HEK293T (cell line): Measurements from ENCODE around the gene CYTH3.

Source experiments
- BHLHE40 ChIP-seq: fragments of 450-650 bp; IDR thresholded peaks from 2 replicates; pipeline ENCODE4 v1.6.1; 2016; ENCODE audit warnings: mild to moderate bottlenecking, moderate library complexity, borderline replicate concordance
- CTBP1 ChIP-seq: fragments of 450-650 bp; IDR thresholded peaks from 2 replicates; pipeline ENCODE4 v1.6.1; 2016; ENCODE audit warnings: borderline replicate concordance
- ELF4 ChIP-seq: fragments of 450-650 bp; IDR thresholded peaks from 2 replicates; pipeline ENCODE4 v1.6.1; 2017; ENCODE audit warnings: antibody characterized with exemption
- FOXM1 ChIP-seq: fragments of 450-650 bp; IDR thresholded peaks from 2 replicates; pipeline ENCODE4 v1.6.1; 2017; ENCODE audit warnings: mild to moderate bottlenecking, borderline replicate concordance
- HDGF ChIP-seq: fragments of 450-650 bp; IDR thresholded peaks from 2 replicates; pipeline ENCODE4 v1.6.1; 2017; ENCODE audit warnings: antibody characterized with exemption, borderline replicate concordance
- LEF1 ChIP-seq: fragments of 450-650 bp; IDR thresholded peaks from 2 replicates; pipeline ENCODE4 v1.6.1; 2017; ENCODE audit warnings: mild to moderate bottlenecking, borderline replicate concordance
- NFRKB ChIP-seq: fragments of 450-650 bp; IDR thresholded peaks from 2 replicates; pipeline ENCODE4 v1.6.1; 2016; ENCODE audit warnings: mild to moderate bottlenecking, moderate library complexity
- SP1 ChIP-seq: fragments of 450-650 bp; IDR thresholded peaks from 2 replicates; pipeline ENCODE4 v1.6.1; 2017
- TARDBP ChIP-seq: fragments of 450-650 bp; IDR thresholded peaks from 2 replicates; pipeline ENCODE4 v1.6.1; 2016
- TF ChIP-seq, protein P1 (sequence below): fragments of 450-650 bp; IDR thresholded peaks from 2 replicates; pipeline ENCODE4 v1.6.1; 2016

DNA sequence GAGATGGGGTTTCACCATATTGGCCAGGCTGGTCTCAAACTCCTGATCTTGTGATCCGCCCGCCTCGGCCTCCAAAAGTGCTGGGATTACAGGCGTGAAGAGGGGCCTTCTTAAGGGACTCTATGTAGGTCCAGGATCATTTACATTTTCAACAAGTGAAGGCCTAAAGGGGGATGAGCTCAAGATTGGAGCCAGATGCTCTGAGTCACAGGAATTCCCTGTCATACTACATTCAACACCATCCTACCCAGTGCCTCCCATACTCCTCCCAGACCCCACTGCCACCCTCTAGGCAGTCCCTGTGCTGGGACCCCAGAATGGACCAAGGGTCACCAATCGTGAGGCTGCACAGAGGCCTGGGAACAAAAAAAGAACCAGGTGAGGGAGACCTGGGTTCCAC, 29.9 kb downstream of the CYTH3 start:
- TF ChIP-seq LEF1 (no peak), SP1 (no peak), TARDBP (no peak), NFRKB (no peak), ELF4 (no peak), BHLHE40 (no peak), CTBP1 (no peak), HDGF (no peak), FOXM1 (no peak)
- TF ChIP-seq, protein P1, sequence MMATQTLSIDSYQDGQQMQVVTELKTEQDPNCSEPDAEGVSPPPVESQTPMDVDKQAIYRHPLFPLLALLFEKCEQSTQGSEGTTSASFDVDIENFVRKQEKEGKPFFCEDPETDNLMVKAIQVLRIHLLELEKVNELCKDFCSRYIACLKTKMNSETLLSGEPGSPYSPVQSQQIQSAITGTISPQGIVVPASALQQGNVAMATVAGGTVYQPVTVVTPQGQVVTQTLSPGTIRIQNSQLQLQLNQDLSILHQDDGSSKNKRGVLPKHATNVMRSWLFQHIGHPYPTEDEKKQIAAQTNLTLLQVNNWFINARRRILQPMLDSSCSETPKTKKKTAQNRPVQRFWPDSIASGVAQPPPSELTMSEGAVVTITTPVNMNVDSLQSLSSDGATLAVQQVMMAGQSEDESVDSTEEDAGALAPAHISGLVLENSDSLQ: no peak
